Mucosa of stomach (tissue), 1 donor: ENCODE measurements around the gene NOX5.

ENCODE experiments used
- H3K27me3 ChIP-seq: one replicate; pipeline ENCODE4 v1.7.0; 2013; ENCODE audit warnings: mild to moderate bottlenecking, low read length; ENCODE audit not compliant: control insufficient read depth, insufficient read depth
- H3K36me3 ChIP-seq: one replicate; pipeline ENCODE4 v1.7.0; 2013; ENCODE audit warnings: low read length; ENCODE audit not compliant: control insufficient read depth, insufficient read depth
- H3K4me1 ChIP-seq: one replicate; pipeline ENCODE4 v1.7.0; 2013; ENCODE audit warnings: mild to moderate bottlenecking, low read length; ENCODE audit not compliant: control insufficient read depth, insufficient read depth
- H3K4me3 ChIP-seq: one replicate; pipeline ENCODE4 v1.7.0; 2013; ENCODE audit warnings: low read length
- H3K9ac ChIP-seq: one replicate; pipeline ENCODE4 v1.7.0; 2013; ENCODE audit warnings: mild to moderate bottlenecking, low read length, moderate library complexity
- H3K9me3 ChIP-seq: one replicate; pipeline ENCODE4 v1.7.0; 2013; ENCODE audit warnings: mild to moderate bottlenecking, low read length, moderate library complexity; ENCODE audit not compliant: control insufficient read depth
- donor health status: Pancreatic carcinoma.

The NOX5 gene

GRCh38 chr15:69081310-69082004 is 67.0 kb downstream of the NOX5 start:
- no peak overlapping the region for H3K4me3 ChIP-seq
- H3K9me3 ChIP-seq = no peaks in the 10 kb centered on the region
- peaks cover 3% of the 10 kb centered on the region for H3K27me3 ChIP-seq
- peak overlapping the region; percentile 10 for H3K9ac ChIP-seq
- no peaks in the 10 kb centered on the region for H3K36me3 ChIP-seq
- H3K4me1 ChIP-seq = peaks cover 10% of the 10 kb centered on the region

DNA sequence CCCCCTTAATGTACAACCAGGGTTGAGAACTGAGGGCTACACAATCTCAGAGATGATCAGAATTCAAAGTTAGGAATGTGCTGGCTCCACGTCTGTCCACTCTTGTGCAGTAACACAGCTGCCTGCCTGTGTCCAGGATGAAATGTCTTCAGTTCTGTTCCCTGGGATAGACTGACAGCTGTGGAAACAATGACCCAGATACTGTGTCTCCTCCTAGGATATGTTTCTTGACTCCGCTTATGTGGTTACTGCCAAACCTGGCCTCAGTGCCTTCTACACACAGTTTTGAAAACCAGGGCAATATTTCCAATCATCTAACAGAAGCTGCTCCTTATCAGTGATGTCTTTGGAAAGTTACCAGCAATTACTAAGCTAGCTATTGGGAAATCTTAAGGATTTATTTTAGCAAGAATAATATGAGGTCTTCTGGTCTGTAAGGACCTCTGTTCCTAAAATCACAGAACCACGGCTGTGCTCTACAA is 67.6 kb downstream of the NOX5 start:
- Histone ChIP-seq H3K27me3 (peaks cover 9% of the 10 kb centered on the region), H3K36me3 (no peaks in the 10 kb centered on the region), H3K9me3 (no peaks in the 10 kb centered on the region), H3K4me1 (peaks cover 10% of the 10 kb centered on the region), H3K9ac (no peak overlapping the region), H3K4me3 (no peak overlapping the region)

GRCh38 chr15:69082554-69082953 is 68.1 kb downstream of the NOX5 start:
- no peak overlapping the region for H3K9ac ChIP-seq
- H3K4me3 ChIP-seq = no peak overlapping the region
- no peaks in the 10 kb centered on the region for H3K9me3 ChIP-seq
- H3K36me3 ChIP-seq = no peaks in the 10 kb centered on the region
- H3K4me1 ChIP-seq = peaks cover 10% of the 10 kb centered on the region
- H3K27me3 ChIP-seq = peaks cover 14% of the 10 kb centered on the region

GRCh38 chr15:69084404-69085030 is 70.0 kb downstream of the NOX5 start:
- Histone ChIP-seq H3K9ac (no peak overlapping the region), H3K4me1 (peaks cover 10% of the 10 kb centered on the region), H3K36me3 (no peaks in the 10 kb centered on the region), H3K27me3 (peaks cover 25% of the 10 kb centered on the region), H3K4me3 (no peak overlapping the region), H3K9me3 (no peaks in the 10 kb centered on the region)

DNA sequence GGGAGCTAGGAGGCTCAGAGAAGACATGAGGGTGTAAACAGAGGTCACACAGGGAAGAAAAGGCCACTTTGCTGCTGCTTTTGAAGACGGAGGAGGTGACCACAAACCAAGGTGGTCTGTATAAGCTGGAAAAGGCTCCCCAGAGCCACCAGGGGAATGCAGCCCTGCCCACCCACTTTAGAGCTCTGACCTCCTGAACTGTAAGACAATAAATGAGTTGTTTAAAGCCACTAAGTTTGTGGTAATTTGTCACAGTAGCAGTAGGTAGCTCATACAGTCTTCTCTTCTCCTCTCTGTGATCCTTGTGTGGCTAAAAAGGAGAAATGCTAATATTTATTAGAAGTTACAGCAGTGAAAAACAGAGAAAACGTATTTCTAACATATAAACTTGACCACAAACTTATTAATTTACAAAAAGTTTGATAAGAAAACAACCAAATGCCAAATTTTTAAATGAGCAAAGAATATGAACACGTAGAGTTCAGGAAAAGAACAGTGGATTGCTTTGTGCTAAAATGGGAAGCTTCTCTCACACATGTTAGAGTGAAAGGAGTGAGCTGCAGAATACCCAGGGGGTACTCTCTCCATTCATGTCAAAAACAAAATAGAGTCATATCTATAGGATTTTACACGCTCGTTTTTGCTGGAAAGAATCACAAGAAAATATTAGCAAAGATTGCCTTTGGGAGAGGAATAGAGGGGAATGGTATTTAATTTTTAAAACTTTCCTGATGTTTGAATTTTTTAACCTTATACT is 71.0 kb downstream of the NOX5 start:
- Histone ChIP-seq H3K9ac (no peak overlapping the region), H3K36me3 (no peaks in the 10 kb centered on the region), H3K9me3 (no peaks in the 10 kb centered on the region), H3K27me3 (peaks cover 35% of the 10 kb centered on the region), H3K4me3 (no peak overlapping the region), H3K4me1 (peaks cover 10% of the 10 kb centered on the region)

DNA sequence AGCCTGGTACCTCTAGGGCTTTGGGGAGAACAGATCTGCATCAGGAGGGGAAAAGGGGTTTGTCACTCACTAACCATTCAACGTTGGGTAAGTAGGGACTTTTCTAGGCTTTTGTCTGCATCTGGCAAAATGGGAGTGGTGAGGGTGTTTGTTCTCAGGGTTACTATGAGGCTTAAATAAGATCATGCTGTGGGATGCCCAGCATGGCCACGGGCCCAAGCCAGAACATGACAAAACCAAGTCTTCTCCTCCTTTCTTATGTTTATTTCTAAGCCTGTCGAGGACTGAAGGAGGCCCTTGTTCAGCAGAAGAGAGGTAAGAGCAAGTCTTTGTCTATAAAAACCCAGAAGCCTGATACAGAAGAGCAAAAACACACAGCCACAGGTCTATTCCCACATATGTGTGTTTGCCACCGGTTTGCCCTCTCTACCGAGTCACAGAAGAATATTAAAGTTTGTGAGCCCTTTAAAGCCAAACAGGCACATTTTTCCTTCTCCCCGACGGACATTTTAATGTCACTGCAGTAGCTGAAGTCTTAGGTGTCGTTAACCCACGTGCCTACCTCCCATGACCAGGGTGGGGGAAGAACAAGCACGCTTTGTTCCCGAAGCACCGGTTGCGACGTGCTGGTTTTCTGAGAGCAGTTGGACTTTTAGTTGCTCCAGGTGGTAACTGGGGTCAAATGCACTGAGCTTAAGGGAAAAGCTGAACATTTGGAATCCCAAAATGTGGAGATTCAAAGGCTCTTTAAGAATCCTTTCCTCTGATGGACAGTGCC is 72.1 kb downstream of the NOX5 start:
- H3K36me3 ChIP-seq = no peaks in the 10 kb centered on the region
- no peak overlapping the region for H3K4me3 ChIP-seq
- no peak overlapping the region for H3K9ac ChIP-seq
- H3K9me3 ChIP-seq = no peaks in the 10 kb centered on the region
- H3K4me1 ChIP-seq = peaks cover 2% of the 10 kb centered on the region
- H3K27me3 ChIP-seq = peaks cover 35% of the 10 kb centered on the region

- Histone ChIP-seq H3K4me1 (no peaks in the 10 kb centered on the region), H3K9ac (no peak overlapping the region), H3K9me3 (no peaks in the 10 kb centered on the region), H3K36me3 (no peaks in the 10 kb centered on the region), H3K27me3 (peaks cover 35% of the 10 kb centered on the region), H3K4me3 (no peak overlapping the region)
Measured at GRCh38 chr15:69087366-69087976, 73.0 kb downstream of the NOX5 start.

DNA sequence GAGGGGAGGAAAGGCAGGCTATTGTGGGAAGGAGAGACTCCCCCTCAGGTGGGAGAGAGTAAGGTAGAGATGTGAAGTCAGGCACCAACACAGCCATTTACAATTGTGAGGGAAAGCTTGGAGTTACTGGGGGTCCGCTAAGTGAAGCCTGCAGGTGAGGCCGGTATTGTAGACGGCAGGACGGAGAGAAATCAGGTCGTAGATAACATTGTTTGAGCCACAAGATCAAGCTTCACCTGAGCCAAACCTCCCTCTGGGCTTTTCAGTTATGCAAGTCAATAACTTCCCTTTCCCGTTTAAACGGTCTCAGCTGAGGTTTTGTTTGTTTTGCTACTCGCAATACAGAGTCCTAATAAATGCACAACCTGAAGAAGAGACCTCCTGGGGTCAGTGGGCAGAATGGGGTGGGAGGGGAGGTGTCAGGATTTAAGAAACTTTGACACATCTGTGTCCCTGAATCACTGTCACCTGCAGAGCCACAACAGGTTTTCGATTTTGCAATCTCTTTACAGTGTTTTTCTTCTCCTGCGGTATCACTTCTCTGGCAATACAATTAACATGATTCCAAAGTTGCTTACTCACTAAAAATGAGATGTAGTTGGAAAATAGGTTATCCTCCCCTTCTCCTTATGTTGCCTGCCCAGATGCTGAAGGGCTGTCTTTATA is 73.9 kb downstream of the NOX5 start:
- Histone ChIP-seq H3K4me3 (no peak overlapping the region), H3K36me3 (no peaks in the 10 kb centered on the region), H3K27me3 (peaks cover 35% of the 10 kb centered on the region), H3K9me3 (no peaks in the 10 kb centered on the region), H3K9ac (no peak overlapping the region), H3K4me1 (no peaks in the 10 kb centered on the region)

DNA sequence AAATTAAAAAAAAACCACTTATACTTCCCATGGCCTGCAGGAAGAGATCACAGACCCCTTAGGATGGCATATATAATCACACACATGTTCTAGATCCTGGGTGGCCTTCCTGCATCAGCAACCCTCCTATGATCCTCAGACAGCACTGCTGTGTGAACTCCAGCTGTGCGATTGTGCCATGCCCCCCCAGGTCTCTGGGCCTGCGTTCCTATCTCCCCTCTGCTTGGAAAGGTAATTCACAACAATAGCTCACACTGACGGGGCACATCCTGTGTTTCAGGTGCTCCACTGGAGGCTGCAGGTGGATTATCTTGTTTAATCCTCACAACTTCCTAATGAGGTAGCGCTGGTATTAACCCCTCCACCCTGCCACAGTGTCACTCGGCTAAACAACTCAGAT is 74.8 kb downstream of the NOX5 start:
- Histone ChIP-seq H3K4me1 (no peaks in the 10 kb centered on the region), H3K9me3 (no peaks in the 10 kb centered on the region), H3K27me3 (peaks cover 35% of the 10 kb centered on the region), H3K9ac (no peak overlapping the region), H3K36me3 (no peaks in the 10 kb centered on the region), H3K4me3 (no peak overlapping the region)

- Histone ChIP-seq H3K4me3 (no peak overlapping the region), H3K27me3 (peaks cover 35% of the 10 kb centered on the region), H3K4me1 (no peaks in the 10 kb centered on the region), H3K36me3 (no peaks in the 10 kb centered on the region), H3K9me3 (no peaks in the 10 kb centered on the region), H3K9ac (no peak overlapping the region)
Measured at GRCh38 chr15:69090197-69090948, 75.9 kb downstream of the NOX5 start.
